NCI-H2029 treated with DMSO at 0.1 percent for 48 hours (cell line): ENCODE measurements around the gene CDA.

Source experiments
- DNase-seq: peaks from one replicate; lab custom pipeline; 2025; lab: John Stamatoyannopoulos, UW

CDA gene

DNA sequence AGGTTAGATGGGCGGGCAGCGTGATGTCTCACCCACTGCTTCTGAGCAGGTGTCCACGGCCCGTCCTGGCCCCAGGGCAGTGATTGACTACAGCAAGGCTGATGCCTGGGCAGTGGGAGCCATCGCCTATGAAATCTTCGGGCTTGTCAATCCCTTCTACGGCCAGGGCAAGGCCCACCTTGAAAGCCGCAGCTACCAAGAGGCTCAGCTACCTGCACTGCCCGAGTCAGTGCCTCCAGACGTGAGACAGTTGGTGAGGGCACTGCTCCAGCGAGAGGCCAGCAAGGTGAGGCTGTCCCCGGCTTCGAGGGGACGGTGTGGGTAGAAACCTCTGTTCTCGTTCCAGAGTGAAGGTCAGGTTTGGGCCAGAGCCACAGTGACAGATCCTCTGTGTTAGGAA is 60.0 kb downstream of the CDA start:
- DNase-seq, result no peak

DNA sequence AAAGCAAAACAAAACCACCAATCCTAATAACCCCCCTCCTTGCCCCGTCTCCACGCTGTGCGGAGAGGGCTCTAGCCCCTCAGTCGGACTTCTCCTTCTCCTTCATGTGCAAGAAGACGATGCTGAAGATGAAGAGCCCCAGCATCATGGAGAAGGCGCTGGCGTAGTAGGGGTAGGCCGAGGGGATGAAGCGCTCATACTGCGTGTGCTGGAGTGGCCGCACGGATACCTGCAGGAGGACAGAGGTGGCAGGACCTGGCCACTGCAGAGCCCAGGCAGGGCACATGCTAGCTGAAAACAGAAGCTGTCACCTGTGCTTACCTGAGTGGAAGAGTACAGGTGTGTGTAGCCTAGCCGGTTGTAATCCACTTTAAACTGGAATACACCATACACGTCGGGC is 63.4 kb downstream of the CDA start:
- no peak for DNase-seq

DNA sequence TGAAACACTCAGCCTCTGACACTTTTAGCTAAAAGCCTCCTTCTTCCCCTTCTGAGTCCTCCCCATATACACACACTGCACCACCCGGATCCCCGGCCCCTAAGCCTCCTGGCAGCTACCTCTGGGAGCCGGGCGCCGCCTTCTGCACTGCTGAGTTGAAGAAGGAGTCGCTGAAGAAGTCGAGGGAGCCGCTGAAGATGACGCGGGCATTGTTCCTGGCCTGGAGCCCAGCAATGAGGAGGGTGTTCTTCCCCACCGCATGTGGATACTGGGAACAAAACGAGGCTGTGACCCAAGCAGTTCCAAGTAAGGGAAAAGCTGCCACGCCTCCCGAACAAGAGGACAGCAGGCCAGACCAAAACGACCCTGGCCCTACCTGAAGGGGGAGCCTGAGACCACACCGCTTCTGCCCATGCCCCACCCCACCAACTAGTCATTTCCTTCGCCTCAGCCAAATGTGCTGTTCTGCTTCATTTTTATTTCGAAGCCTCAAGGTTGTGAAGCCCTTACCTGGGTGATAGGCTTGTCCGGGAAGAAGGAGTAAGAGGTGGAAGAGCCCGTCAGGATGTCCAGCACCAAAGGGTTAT is 65.3 kb downstream of the CDA start:
- DNase-seq, result no peak

DNA sequence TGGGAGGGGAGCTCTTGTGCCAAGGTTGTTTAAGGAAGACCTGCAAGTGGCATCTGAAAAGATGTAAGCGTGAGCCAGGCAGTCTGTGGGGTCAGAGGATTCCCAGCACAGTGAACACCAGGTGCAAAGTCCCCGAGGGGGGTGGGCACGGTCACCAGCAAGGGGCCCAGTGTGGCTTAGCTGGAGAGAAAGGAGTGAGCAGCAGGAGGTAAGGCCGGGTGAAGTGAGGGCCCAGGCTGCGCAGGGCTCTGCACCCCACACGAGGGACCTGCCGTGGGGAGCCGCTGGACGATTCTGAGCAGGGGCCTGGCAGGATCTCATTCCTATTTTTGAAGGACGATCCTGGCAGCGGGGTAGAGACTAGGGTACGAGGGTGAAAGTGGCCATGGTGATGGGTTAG is 68.1 kb downstream of the CDA start:
- DNase-seq, result no peak

DNA sequence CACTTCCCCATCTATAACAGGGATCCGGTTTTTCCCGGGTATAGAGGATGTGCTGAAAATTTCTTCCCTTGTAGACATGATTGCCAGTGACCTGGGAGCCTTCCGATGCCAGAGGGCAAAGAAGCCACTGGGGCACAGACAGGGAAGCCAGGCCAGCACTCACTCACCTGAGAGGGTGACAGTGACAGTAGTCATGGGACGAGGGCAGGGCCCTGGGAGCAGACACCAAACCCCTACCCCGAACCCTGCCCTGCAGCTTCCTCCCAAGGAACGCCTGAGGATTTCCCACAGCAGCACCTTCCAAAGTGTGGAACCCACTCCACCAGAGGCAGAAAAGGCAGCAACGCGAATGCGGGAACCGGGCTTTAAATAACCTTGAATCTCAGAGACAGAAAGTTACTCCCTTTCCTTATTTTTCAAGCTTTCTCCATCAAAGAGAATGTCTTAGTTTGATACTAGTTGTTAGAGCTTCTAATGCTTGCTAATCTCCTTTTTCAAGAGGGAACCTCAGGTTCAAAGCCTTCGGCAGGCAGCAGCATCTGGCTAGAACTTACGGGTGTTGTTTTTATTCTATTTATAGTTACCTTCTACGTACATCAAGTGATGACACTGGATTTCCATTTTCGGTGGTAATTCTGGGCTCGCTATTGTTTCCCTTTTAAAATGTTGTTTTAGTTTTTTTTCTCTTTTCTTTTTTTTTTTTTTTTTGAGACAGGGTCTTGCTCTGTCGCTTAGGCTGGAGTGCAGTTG is 69.4 kb downstream of the CDA start:
- no peak for DNase-seq

DNA sequence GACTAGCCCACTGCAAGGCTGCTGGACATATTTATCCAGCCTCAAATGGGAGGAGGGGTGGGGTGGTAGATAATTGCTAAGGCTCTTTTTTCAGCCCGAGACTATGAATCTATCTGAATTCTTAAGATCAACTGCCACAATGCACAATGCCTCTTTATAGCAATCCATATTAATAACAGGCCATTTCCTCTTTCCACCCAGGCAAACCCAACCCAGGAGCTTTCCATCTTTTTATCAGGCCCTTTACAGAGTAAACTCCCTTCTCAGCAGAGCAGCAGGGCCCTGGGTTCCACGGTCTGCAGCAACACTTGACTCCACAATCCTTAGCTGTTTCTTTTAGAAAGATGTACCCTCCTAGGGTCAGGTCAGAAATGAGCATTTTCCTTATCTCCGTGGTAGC is 71.5 kb downstream of the CDA start:
- DNase-seq, result no peak

DNA sequence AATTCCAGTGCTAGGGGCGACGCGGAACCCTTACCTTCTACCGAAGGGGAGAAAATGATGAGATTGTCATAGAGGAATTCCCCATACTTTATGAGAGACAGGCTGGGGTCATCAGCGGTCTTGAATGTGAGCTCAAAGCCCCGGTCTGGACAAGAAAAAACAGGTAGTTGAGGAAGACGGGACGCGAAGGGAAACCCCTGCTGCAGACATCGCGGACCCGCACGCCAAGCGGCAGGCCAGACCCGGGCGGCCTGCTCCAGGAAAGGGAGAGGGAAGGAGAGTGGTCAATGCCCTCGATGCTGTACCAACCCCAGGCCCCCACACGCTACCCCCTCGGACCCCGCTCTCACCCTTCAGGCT is 71.9 kb downstream of the CDA start:
- no peak for DNase-seq

DNA sequence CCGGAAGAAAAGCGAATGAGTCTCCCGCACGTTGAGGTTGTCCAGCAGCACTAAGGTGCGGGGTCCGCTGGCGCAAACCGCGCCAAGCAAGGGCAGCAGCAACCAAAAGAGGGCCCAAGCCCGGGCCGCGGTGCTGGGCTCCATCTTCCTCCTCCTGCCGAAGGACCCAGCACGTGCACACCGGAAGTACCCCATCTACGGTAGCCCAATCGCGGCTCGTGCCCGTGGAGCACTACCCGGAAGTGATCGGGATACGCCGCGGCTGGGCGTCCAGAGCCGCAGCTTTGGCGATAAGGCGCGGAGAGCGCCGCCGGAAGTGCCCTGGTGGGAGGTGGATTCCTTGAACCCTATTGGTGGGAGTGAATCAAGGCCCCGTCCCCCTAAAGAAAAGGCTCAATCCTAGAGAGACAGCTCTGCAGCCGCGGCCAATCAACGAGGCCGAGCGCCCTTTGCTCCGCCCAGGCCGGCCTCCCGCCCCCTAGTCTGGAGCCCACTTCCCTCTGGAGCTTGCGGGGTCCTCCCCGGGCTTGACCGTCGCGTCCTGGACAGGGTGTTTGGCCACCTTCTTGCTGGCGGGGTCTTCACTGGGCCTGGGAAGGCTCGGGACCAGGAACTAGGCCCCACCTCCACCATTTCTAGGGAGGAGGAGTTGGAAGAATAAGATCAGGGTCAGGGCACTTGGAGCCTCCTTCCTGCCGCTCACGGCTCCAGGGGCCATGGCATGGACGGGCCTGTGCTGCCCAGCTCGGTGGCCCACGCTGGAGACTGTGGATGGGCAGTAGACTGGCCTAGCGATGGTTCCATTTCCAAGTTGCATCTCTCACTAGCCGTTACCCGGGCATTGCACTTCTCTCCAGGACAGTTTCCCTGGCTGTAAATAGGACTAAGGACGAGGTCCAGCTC is 72.6 kb downstream of the CDA start, which contains the start of gene DDOST:
TSS of gene DDOST (minus strand) at position 163 of the 903 bp plus-strand sequence. CDS start at position 144, 19 bp downstream.
- DNase-seq, result peak; percentile 86

DNA sequence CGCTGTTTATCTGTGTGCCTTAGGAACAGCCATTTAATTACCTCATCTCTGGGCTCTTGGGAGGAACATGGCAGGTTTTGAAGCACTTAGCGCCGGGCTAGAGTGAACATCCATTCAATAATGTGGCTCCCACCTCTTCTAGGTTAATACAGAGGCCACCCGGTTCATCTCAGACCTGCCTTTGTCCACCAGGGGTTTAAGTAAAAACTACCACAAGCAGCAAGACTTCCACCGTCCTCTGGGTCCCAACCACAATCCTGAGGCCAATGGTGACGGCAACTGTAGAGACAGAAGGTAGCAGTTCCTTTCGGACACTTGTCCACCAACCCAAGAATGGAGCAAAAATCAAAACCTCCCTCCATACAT is 73.2 kb downstream of the CDA start:
- no peak for DNase-seq

DNA sequence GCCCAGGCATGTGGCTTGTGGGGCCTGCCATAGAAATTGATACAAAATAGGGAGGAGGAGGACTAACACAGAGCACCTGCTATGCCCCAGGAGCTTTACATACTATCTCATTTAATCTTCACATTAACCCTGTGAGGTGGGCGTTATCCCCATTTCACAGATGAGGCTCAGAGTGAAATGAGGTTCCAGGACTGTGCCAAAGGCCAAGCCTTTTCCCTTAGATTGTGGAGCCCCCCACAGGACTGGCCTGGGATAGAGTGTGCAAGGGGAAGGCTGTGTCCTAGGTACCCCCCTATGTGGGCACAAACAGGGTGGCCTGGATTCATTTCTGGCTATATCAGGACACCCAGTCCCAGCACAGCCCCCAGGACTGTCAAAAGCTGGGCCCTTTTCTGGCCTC is 74.5 kb downstream of the CDA start:
- DNase-seq, result no peak

DNA sequence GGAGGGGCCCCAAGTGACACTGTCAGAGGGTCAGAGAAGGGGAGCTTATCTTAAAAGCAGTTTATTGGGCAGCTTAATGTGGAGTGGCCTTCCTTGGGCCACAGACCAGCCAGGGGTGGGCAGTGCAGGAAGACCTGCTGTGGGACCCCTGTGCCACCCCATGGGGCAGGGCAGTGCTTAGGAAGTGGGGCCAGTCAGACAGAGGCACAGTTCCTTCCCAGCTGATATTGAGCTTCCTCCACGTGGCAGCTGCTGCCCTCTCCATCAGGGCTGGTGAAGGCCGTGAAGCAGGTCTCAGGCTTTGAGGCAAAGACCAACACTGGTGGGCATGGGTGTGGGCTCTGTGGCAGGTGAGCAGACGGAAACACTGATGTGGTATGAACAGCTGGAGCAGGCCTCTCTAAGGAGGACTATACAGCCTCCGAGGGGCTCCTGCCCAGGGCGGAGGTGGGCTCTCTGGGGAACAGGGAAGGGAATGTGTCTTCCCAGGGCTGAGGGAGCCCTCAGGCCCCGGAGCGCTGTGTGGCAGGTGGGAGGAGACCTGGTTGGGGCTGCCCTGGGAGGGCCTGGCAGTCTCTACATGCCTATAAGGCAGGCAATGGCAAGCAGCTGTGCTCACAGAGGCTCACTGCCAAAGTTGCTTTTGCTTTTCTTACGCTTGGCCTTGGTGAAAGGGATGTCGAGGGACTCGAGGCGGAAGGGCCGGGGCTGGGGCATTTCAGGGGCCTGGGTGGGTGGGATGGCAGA is 75.2 kb downstream of the CDA start:
- DNase-seq, result no peak

DNA sequence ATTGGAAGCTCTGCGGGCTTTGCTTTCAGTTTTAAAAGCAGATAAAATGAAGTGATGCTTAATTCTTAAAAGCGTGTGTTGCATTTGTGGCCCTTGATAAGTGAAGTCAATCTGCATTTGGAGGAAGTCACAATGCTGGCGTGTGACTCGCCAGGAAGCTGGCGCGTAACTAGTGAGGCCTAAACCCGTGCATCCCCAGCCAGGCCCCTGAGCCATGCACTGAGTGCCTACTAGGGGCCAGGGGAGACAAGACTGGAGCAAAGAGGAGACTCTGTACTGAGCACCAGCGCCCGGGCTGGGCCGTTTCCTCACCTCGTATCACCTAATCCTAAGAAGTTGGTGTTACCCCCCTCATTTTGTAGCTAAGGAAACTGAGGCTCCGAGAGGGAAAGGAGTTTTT is 76.8 kb downstream of the CDA start:
- DNase-seq, result no peak

DNA sequence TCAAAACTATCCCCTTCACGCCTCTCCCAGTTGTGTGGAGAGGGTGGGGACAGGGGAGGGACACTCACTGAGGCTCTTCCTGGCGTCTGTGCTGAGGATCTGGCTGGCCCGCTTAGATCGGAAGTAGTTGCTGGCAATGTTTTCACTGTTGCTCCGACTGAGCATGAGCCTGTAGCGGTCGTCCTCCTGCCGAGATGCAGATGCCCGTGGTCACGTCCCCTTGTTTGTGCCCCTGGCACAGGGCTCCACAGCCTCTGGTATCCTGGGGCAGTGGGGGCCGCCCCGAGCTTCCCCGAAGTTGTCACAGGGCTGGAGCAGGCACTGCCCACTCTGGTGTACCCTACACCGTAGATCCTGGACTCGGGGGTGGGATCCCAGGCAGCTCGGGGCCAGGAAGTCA is 77.2 kb downstream of the CDA start:
- DNase-seq, result no peak

DNA sequence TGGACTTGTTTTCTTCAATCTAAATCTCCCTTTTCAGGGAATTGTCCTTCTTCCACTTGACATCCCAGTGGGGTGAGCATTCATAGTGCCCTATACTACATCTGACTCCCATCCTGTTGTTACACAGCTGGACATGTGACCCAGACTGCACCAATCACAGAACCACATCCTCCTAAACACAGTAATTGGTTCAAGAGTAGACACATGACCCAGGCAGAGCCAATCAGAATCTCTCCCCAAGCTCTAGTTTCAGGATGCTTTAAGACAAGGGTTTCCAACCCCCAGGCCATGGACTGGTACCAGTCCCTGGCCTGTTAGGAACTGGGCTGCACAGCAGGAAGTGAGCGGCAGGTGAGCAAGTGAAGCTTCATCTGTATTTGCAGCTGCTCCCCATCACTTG is 77.9 kb downstream of the CDA start:
- DNase-seq, result no peak
